K562 (cell line): ENCODE measurements around the gene PREX1. TPM values are rescaled to one million over a fixed set of nuclear protein-coding genes. Genes with fewer than 3 reads are reported as not detected.
A peak's percentile ranks its signal among the peaks of the same experiment; 100 is the strongest.

Experiments
- ATAC-seq: fragments of 200-7000 bp; cut with Tn5 transposase; 3 replicates; pipeline ENCODE4 v1.9.1; 2020; ENCODE audit warnings: moderate library complexity
- BruUV-seq: library from RNA; stranded (reverse); fragments of 400-500 nt; replicated peaks from 2 replicates; lab custom pipeline; 2021; lab: Mats Ljungman, UMichigan
- CTCF ChIA-PET: fragments of 300-600 bp; formaldehyde crosslinking; extraction: SDS; loops from one replicate; lab custom pipeline; 2021; ENCODE audit warnings: low intra/inter-chr PET ratio; lab: Yijun Ruan, JAX
- POLR2A ChIA-PET: fragments of 300-600, 350-650 bp; sonication (Branson Sonifier 250); formaldehyde crosslinking; extraction: SDS; loops from one replicate; lab custom pipeline; 2021; ENCODE audit warnings: antibody characterized with exemption, inconsistent platforms; lab: Yijun Ruan, JAX
- DNase-seq, 4 experiments: peaks; one replicate each; pipeline versions ENCODE4 v3.0.0 to v3.0.0-alpha.2; 2011 to 2018; ENCODE audit warnings: low spot score in 3 of 4, mixed read lengths in 3 of 4; ENCODE audit errors: extremely low read depth in 1 of 4
- FAIRE-seq: peaks from 2 replicates; lab custom pipeline; 2011; peaks lifted over from hg19 to GRCh38; lab: Jason Lieb, UNC
- H2AFZ ChIP-seq: 2 replicates; pipeline ENCODE4 v1.6.0; 2011; ENCODE audit warnings: low read depth, low read length, control low read depth, inconsistent platforms
- H3K27ac ChIP-seq: fragments of 200-600 bp; 3 replicates; pipeline ENCODE4 v1.8.0; 2011; ENCODE audit warnings: low read depth, mild to moderate bottlenecking, control low read depth, inconsistent platforms, low read length, moderate library complexity, mixed read lengths; ENCODE audit errors: extremely low read depth
- H3K27me3 ChIP-seq, 2 experiments: fragments of 300-600 bp in 1 of 2; 2 replicates in 1 of 2; 3 replicates in 1 of 2; pipeline versions ENCODE4 v1.6.0 to v1.8.0; 2011; ENCODE audit warnings: inconsistent platforms in 2 of 2, low read length in 2 of 2, mild to moderate bottlenecking in 1 of 2, mixed read lengths in 1 of 2, moderate library complexity in 1 of 2; ENCODE audit not compliant: control insufficient read depth in 2 of 2, insufficient read depth in 2 of 2
- H3K36me3 ChIP-seq: fragments of 300-600 bp; 3 replicates; pipeline ENCODE4 v1.8.0; 2011; ENCODE audit warnings: mild to moderate bottlenecking, low read length, inconsistent platforms; ENCODE audit not compliant: control insufficient read depth, insufficient read depth
- H3K4me1 ChIP-seq, 2 experiments: fragments of 200-600 bp in 1 of 2; replicated peaks in 1 of 2; 2 replicates in 1 of 2; 3 replicates in 1 of 2; pipeline versions ENCODE4 v1.5.1 to v1.8.0; 2011; ENCODE audit warnings: inconsistent platforms in 2 of 2, low read length in 2 of 2, mild to moderate bottlenecking in 1 of 2, mixed read lengths in 1 of 2, moderate library complexity in 1 of 2; ENCODE audit not compliant: control insufficient read depth in 2 of 2, insufficient read depth in 2 of 2
- H3K4me2 ChIP-seq: 2 replicates; pipeline ENCODE4 v1.6.1; 2011; ENCODE audit warnings: low read length, control low read depth, inconsistent platforms, mixed read lengths; ENCODE audit not compliant: insufficient read depth
- H3K4me3 ChIP-seq: fragments of 200-600 bp; sonication (generic), shearing (Covaris generic); 2 replicates; pipeline ENCODE4 v1.5.1; 2016; ENCODE audit warnings: control low read depth, inconsistent platforms
- H3K79me2 ChIP-seq: fragments of 200-600 bp; 3 replicates; pipeline ENCODE4 v1.8.0; 2011; ENCODE audit warnings: low read length, inconsistent platforms; ENCODE audit not compliant: control insufficient read depth, insufficient read depth
- H3K9ac ChIP-seq, 2 experiments: 2 replicates each; pipeline versions ENCODE4 v1.6.0 to v1.6.1; 2011; ENCODE audit warnings: low read depth in 2 of 2, low read length in 2 of 2, control low read depth in 1 of 2, inconsistent platforms in 1 of 2, mild to moderate bottlenecking in 1 of 2, mixed read lengths in 1 of 2; ENCODE audit not compliant: insufficient read depth in 1 of 2
- H3K9me1 ChIP-seq: one replicate; pipeline ENCODE4 v1.6.0; 2011; ENCODE audit warnings: inconsistent platforms, mild to moderate bottlenecking, low read length, moderate library complexity; ENCODE audit not compliant: control insufficient read depth, insufficient read depth
- H3K9me3 ChIP-seq: replicated peaks from 2 replicates; pipeline ENCODE4 v1.5.1; 2011; ENCODE audit warnings: low read depth, low read length, inconsistent platforms; ENCODE audit not compliant: control insufficient read depth, insufficient read depth
- H4K20me1 ChIP-seq: replicated peaks from 2 replicates; pipeline ENCODE4 v1.6.1; 2011; ENCODE audit warnings: low read length, inconsistent platforms, mixed read lengths; ENCODE audit not compliant: control insufficient read depth, insufficient read depth
- CREB5 ChIP-seq: fragments of 250-450 bp; sonication (Bioruptor Pico); IDR thresholded peaks from 2 replicates; pipeline ENCODE4 v1.5.0; 2020; ENCODE audit warnings: mild to moderate bottlenecking
- HMBOX1 ChIP-seq: sonication (generic); IDR thresholded peaks from 2 replicates; pipeline ENCODE4 v1.6.1; 2016
- ZFP36 ChIP-seq: fragments of 150-350 bp; IDR thresholded peaks from 2 replicates; pipeline ENCODE4 v1.6.1; 2018; ENCODE audit warnings: low read length, low read depth; ENCODE audit not compliant: partially characterized antibody
- ZNF140 ChIP-seq: fragments of 250-450 bp; sonication (Bioruptor Pico); IDR thresholded peaks from 2 replicates; pipeline ENCODE4 v1.8.0; 2021; ENCODE audit warnings: moderate library complexity, mild to moderate bottlenecking, inconsistent platforms
- ZNF232 ChIP-seq: sonication (generic); formaldehyde crosslinking; IDR thresholded peaks from 2 replicates; pipeline ENCODE4 v1.8.0; 2022; ENCODE audit warnings: mild to moderate bottlenecking, missing genetic modification reagents
- WGBS: fragments of 100-300 bp; shearing (Covaris generic); methylation state at CpG from one replicate; pipeline ENCODE4 v1.1.6; 2016; ENCODE audit warnings: low coverage, mixed read lengths; ENCODE audit not compliant: insufficient coverage; ENCODE audit errors: missing lambda C conversion rate; 5-methylcytosine and 5-hydroxymethylcytosine counted together
- in situ Hi-C: fragments of 300-500 bp; cut with MboI; formaldehyde crosslinking; loops from 4 replicates; pipeline ENCODE4 v1.15.0; 2018; ENCODE audit warnings: inconsistent platforms, mixed read lengths
- intact Hi-C: fragments of 100-400 bp; cut with micrococcal nuclease; formaldehyde crosslinking; loops from 2 replicates; pipeline ENCODE4 v1.14.2; 2022
- polyA plus RNA-seq, 8 experiments: library from polyadenylated mRNA; depleted of rRNA in 4 of 8; stranded (reverse) in 5 of 8; unstranded in 3 of 8; fragments of >200 nt; fragmentation: Nextera tagmentation in 2 of 8; fragmentation: Illumina TruSeq in 1 of 8; extraction: Ambion mirVana in 2 of 8; extraction: Trizol in 1 of 8; gene quantifications; 2 replicates each; pipeline versions ENCODE4 v1.2.1 to v1.2.3, GENCODE V29; 2011 to 2014; ENCODE audit warnings: inconsistent platforms in 1 of 8, missing spikeins in 1 of 8
- total RNA-seq, 7 experiments: library from RNA; depleted of rRNA in 6 of 7; stranded (reverse); fragments of >200 nt in 6 of 7; fragmentation: Illumina TruSeq in 2 of 7; extraction: Trizol in 2 of 7; gene quantifications; 2 replicates each; pipeline versions ENCODE4 v1.2.1 to v1.2.3, GENCODE V29; 2011 to 2021; ENCODE audit warnings: low replicate concordance in 1 of 7

The PREX1 gene
- total and polyA plus RNA-seq, 9 of the 15 experiments (the other 6 are each of a cell fraction or from before 2014, with no cell fraction given): 0.37 to 10.4 (median 4.8) TPM

- POLR2A ChIA-PET: interaction anchor here (0.6 to 1.2 kb wide), 4 partner anchors 11 to 61 kb away, joined by 3 to 4 read pairs (median 4); no protein-coding TSS in a partner anchor
These were observed 198.5 kb downstream of the PREX1 start for GRCh38 chr20:48629069-48629959.

More at GRCh38 chr20:48629069-48629959, 198.5 kb downstream of the PREX1 start:
- no TSS peak for BruUV-seq
- FAIRE-seq: no peak
- Histone ChIP-seq H3K79me2 (no peaks in the 10 kb centered on the region), H3K9ac (no peak overlapping the region), H3K27me3 (no peaks in the 10 kb centered on the region), H3K36me3 (0 out of 3 replicates have a peak, but pooled peaks cover 2% of the 10 kb centered on the region), H3K4me2 (no peak overlapping the region), H3K9me1 (no peaks in the 10 kb centered on the region), H3K4me3 (no peak overlapping the region), H2AFZ (no peak overlapping the region), H4K20me1 (0 out of 2 replicates have a peak, but pooled peaks cover 3% of the 10 kb centered on the region), H3K4me1 (peaks cover 0 to 26% of the 10 kb centered on the region in 2 experiments; a peak in 1 of 5 replicates), H3K27ac (no peak overlapping the region), H3K9me3 (no peaks in the 10 kb centered on the region)
- intact Hi-C loops (no loop called here), in situ Hi-C loops (no loop called here)
- WGBS: 54% methylated on average over 12 of the region's 15 CpGs
- CTCF ChIA-PET: no interaction called here
- no peak for TF ChIP-seq HMBOX1
- TF ChIP-seq ZNF140: no peak
- TF ChIP-seq ZFP36: peak; percentile 56
- TF ChIP-seq CREB5 (CRISPR knock-in tag): no peak
- TF ChIP-seq ZNF232 (CRISPR knock-in tag): no peak
- no peak for DNase-seq
- ATAC-seq: no peak
